ENCODE data around the gene MAPK7.

Gene MAPK7

DNA sequence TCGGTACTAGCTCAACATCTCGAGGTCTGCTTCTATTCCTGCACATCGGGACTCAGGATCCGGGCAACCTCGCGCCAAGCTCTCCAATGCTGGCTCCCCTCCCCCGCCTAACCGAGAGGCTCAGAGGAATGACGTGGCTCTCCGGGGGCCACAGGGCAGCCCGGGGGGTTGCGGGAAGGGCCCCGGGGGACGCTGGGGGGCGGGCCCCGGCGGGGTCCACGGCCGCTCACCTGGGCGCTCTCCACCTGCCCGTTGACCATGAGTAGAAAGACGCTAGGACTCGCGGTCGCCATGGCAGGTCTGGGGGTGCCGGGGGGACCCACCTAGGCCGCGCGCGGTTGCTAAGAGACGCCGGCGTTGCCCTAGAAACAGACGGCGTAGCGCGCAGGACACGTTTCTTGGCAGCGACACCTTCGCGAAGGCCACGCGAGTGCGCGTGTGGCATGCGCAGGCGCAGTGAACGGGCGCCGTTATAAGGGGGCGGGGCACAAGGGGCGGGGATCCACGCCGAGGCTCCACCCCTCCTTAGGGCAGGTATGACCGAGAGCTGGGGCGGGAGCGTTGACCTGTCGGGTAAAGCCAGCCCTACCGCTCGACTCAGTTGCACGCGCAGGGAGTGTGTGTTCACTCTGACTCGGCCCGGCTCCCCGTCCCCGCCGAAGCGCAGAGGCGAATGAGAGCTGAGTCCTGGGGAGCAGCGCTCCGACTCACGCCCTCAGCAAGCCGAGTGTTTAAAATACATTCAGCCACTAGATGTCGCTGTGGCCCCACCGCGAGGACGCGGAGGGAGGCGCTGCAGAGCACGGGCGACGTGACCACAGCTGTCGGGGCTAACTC, 15.8 kb upstream of the MAPK7 start, which contains the start of gene B9D1:
TSS of gene B9D1 (minus strand) at position 447 of the 837 bp plus-strand sequence. CDS start at position 293, 154 bp downstream.
- peaks cover 13 to 33% of the 10 kb centered on the region in 2 donors for H3K27me3 Mint-ChIP-seq
- H3K4me3 Mint-ChIP-seq, result peak within 1 kb of the TSS; percentile 70 to 78
- peak within 1 kb of the TSS; percentile 33 to 84 for H3K27ac Mint-ChIP-seq
- H3K36me3 Mint-ChIP-seq (ENCODE audit: insufficient read depth), result peaks cover 15% of the 10 kb centered on the region
- H3K4me1 Mint-ChIP-seq (ENCODE audit: low read depth in 2 of 2), result peaks cover 5 to 13% of the 10 kb centered on the region in 2 donors
- DNase-seq (peak; percentile 90 to 93 (median 93)), ATAC-seq (replicated peaks) (peak; percentile 83)
- H3K9me3 Mint-ChIP-seq, result no peaks in the 10 kb centered on the region

DNA sequence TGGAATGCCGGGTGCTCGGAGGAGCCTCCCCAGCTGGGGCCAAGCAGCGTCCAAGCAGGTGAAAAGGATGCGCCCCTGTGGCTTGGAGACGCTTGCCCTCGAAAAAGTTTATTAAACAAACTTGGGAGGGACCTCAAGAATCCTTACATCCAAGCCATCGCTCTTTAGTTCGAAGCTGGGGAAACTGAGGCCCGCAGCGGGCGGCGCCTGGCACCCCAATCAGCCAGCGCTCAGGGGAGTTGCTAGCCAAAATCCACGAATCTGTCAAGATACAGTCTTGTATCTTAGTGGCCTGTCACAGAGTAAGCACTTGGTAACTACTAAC, 15.2 kb upstream of the MAPK7 start:
- Mint-ChIP-seq H3K4me1 (ENCODE audit: low read depth in 2 of 2) (peaks cover 5 to 15% of the 10 kb centered on the region in 2 donors), H3K4me3 (peak overlapping the region; percentile 70 to 78), H3K9me3 (no peaks in the 10 kb centered on the region), H3K27me3 (peaks cover 13 to 30% of the 10 kb centered on the region in 2 donors), H3K36me3 (ENCODE audit: insufficient read depth) (peaks cover 15% of the 10 kb centered on the region), H3K27ac (peak overlapping the region in 1 of 2 donors; percentile 84)
- ATAC-seq (replicated peaks) (no peak), DNase-seq (no peak)

DNA sequence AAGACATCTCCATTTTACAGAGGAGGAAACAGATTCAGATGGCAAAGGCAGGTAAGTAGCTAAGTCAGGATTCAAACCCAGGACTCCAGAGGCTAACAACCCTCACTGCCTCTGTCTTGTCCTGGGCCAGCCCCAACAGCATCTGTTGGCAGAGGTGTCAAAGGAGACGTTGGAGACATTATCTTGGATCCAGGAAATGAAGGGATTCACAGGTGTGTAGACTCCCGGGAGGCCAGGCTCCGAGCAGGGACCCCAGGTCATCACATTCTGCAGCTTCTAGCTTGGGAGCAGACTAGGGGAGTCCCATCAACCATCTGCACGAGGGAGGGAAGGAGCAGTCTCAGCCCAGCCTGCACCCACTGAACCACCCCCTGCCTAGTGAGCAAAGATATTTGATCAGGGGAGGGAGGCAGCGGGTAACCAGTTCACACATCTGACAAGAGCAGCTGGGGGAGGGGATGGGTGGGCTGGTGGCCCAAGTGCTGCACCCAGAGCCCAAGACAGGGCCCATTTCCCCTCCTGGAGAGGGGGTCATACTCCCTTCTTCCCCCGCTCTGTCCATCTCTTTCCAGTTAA, 14.8 kb upstream of the MAPK7 start:
- Mint-ChIP-seq H3K36me3 (ENCODE audit: insufficient read depth) (peaks cover 15% of the 10 kb centered on the region), H3K27me3 (peaks cover 12 to 26% of the 10 kb centered on the region in 2 donors), H3K27ac (no peak overlapping the region), H3K4me3 (peak overlapping the region in 1 of 2 donors; percentile 70), H3K4me1 (ENCODE audit: low read depth in 2 of 2) (peaks cover 8 to 18% of the 10 kb centered on the region in 2 donors), H3K9me3 (no peaks in the 10 kb centered on the region)
- DNase-seq, result no peak
- no peak for ATAC-seq (replicated peaks)

DNA sequence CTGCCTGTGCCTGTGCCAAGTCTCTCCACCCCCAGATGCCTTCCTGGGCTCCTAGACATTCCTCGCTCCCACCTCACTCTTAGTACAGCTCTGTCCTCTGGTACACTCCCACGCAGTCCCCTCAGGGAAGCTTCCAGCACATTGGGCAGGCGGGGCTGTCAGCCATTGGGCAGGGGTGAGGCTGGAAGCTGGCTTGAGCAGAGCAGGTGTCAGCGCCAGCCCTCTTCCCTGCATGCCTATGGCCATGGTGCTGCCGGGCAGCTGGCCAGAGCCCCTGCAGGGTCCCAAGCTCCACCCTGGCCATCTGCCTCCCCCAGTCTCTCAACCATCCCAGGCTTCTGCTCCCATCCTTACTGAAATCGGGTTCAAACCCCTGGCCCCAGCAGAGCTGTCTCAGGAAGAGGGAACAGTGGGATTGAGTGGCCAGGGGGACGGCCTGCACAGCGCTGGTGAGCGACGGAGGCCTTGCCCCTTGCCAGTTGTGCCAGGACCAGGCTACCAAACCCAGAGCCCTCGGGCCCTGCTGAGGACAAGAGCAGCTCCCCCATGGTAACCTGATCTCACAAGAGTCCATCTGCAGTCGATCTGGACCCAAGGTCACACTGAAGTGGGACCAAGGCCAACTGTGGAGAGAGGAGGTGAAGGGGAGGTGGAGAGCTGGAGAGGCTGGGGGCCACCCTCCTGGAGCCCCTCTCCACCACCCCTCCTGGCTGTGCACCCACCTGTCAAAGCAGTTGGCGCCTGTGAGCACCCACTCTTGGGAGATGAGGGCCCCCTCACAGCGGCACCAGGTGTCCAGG, 13.4 kb upstream of the MAPK7 start:
- ATAC-seq (replicated peaks), result no peak
- H3K4me1 Mint-ChIP-seq (ENCODE audit: low read depth in 2 of 2), result peaks cover 22 to 27% of the 10 kb centered on the region in 2 donors

DNA sequence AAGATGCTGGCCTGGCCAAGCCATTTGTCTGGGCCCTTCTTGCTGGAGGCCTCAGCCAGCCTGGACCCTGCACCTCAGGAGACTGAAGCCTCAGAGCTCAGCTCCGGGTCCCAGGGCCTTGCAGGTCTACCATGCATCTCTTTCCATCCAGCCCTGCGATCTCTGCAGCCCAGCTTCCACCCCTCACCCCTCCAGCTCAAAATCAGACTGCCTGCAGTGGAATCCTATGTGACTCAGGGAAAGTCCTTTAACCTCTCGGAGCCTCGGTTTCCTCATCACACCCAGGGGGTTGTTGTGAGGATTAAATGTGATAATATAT, 12.8 kb upstream of the MAPK7 start:
- no peak for DNase-seq
- Mint-ChIP-seq H3K9me3 (peaks cover 0 to 2% of the 10 kb centered on the region in 2 donors), H3K36me3 (ENCODE audit: insufficient read depth) (peaks cover 16% of the 10 kb centered on the region), H3K4me3 (no peak overlapping the region), H3K27ac (no peak overlapping the region), H3K4me1 (ENCODE audit: low read depth in 2 of 2) (peaks cover 27 to 32% of the 10 kb centered on the region in 2 donors), H3K27me3 (peaks cover 0 to 7% of the 10 kb centered on the region in 2 donors)
- no peak for ATAC-seq (replicated peaks)

More for the DNA sequence above, 13.4 kb upstream of the MAPK7 start:
- Mint-ChIP-seq H3K9me3 (peaks cover 0 to under 1% of the 10 kb centered on the region in 2 donors), H3K27ac (no peak overlapping the region), H3K27me3 (peaks cover 0 to 12% of the 10 kb centered on the region in 2 donors), H3K36me3 (ENCODE audit: insufficient read depth) (peaks cover 14% of the 10 kb centered on the region), H3K4me3 (no peak overlapping the region)
- no peak for DNase-seq

DNA sequence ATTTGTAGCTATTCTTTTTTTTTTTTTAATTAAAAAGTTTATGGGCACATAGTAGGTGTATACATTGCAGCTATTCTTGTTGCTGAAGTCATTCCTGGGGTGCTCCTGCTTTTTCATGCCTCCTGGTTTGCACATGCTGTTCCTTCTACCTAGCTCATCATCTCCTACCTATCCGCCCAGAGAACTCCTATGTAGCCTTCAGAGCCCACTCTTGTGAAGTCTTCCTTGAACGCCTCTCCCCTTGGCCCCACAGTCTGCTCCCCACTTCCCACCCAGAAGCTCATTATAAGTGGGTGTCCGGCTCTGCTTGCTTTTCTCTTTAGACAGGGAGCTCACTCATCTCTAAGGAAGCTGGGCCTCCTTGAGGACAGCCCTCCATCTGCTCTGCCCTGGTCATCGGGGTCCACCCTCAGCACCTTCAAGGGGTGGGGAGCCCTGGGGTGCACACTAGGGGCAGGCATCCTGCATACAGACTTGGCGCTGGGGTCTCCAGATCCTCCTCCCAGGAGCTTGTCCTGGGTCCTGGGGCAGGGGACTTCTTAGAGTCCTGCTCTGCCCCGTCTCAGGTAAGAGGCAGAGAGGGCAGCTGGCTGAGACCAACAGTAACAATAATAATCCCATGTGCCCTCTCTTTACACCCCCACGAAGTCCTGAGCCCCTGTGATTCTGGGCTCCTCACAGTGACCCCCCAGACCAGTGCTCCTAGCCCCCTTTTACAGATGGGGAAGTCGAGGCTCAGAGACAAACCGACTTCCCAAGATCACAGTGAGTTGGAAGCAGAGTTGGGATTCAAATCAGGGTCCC, 12.3 kb upstream of the MAPK7 start:
- DNase-seq (no peak), ATAC-seq (replicated peaks) (no peak)
- Mint-ChIP-seq H3K27ac (peak overlapping the region; percentile 12 to 44), H3K4me1 (ENCODE audit: low read depth in 2 of 2) (peaks cover 33 to 37% of the 10 kb centered on the region in 2 donors), H3K4me3 (no peak overlapping the region), H3K27me3 (peaks cover 0 to under 1% of the 10 kb centered on the region in 2 donors), H3K9me3 (peaks cover 0 to 2% of the 10 kb centered on the region in 2 donors), H3K36me3 (ENCODE audit: insufficient read depth) (peaks cover 16% of the 10 kb centered on the region)

DNA sequence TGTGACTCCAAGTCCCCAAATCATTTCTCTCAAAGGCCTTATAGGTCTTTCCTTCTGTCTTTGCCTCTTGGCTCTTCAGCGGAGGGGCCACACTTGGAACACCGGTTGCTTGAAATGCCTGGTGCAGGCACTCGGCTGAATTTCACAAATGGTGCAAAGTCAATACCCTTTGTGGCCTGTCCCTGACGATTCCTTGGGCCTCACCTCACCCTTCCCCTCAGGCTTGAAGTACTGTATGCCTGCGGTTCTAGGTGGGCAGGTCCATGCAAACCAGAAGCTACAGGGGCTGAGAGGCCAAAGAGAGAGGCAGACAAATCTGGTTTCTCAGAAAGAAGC, 11.7 kb upstream of the MAPK7 start:
- H3K4me1 Mint-ChIP-seq (ENCODE audit: low read depth in 2 of 2), result peaks cover 38 to 39% of the 10 kb centered on the region in 2 donors
- H3K27ac Mint-ChIP-seq, result peak overlapping the region; percentile 12 to 44
- peaks cover 16% of the 10 kb centered on the region for H3K36me3 Mint-ChIP-seq (ENCODE audit: insufficient read depth)
- no peak for ATAC-seq (replicated peaks)
- H3K4me3 Mint-ChIP-seq, result no peak overlapping the region
- no peak for DNase-seq
- no peaks in the 10 kb centered on the region for H3K27me3 Mint-ChIP-seq
- H3K9me3 Mint-ChIP-seq, result peaks cover 0 to 2% of the 10 kb centered on the region in 2 donors

DNA sequence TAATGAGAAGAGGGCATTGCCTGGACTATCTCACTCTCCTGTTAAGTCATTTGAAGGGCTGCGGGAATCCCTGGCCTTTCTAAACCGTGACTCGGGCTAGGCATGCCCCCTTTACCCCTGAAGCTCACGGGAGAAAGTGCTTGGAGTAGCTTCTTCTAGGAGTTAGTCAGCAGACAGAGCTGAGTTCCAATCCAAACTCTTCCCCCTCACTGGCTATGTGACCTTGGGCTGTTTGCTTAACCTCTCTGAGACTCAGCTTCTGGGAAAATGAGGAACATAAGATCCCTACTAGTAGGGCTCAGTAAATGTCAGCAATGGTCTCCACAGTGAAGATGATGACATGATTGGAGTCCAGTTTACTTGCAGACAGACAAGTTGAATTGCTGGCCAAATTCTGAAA, 10.1 kb upstream of the MAPK7 start:
- DNase-seq (no peak), ATAC-seq (replicated peaks) (no peak)
- H3K27me3 Mint-ChIP-seq, result no peaks in the 10 kb centered on the region
- peaks cover 5% of the 10 kb centered on the region for H3K36me3 Mint-ChIP-seq (ENCODE audit: insufficient read depth)
- peak overlapping the region; percentile 71 to 95 for H3K27ac Mint-ChIP-seq
- H3K4me3 Mint-ChIP-seq, result no peak overlapping the region
- H3K4me1 Mint-ChIP-seq (ENCODE audit: low read depth in 2 of 2), result peaks cover 41 to 43% of the 10 kb centered on the region in 2 donors
- H3K9me3 Mint-ChIP-seq, result peaks cover 0 to 2% of the 10 kb centered on the region in 2 donors

DNA sequence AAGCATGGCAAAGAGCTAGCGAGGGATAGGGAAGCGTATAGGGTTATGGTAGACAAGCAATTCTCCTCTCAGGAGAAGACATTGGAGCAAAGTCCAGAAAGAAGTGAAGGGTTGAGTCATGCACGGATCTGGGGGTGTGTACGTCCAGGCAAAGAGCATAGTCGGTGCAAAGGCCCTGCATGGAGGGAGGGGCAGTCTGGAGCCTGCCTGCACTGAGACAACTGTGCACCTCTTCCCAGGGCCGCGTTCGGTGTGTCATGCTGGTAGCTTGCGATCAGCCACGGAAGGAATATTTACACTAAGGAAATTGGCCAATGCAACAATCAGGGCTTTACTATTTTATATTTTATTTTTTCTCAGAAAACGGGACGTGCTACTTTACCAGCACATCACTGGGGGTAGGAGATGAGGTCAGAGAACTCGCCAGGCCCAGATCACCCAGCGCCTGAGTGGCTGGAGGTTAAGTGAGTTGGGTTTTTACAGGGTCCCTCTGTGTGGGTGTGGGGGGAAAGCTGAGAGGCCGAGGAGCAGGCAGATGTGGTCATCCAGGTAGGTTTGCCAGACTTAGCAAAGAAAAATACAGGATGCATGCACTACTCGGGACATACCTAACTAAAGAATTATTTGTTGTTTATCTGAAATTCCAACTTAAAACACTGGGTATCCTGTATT, 9.1 kb upstream of the MAPK7 start:
- peaks cover 0 to 2% of the 10 kb centered on the region in 2 donors for H3K9me3 Mint-ChIP-seq
- H3K27me3 Mint-ChIP-seq, result no peaks in the 10 kb centered on the region
- H3K4me3 Mint-ChIP-seq, result peak overlapping the region; percentile 83 to 87
- H3K4me1 Mint-ChIP-seq (ENCODE audit: low read depth in 2 of 2), result peaks cover 43% of the 10 kb centered on the region in 2 donors
- peak overlapping the region; percentile 83 to 95 for H3K27ac Mint-ChIP-seq
- peaks cover 5% of the 10 kb centered on the region for H3K36me3 Mint-ChIP-seq (ENCODE audit: insufficient read depth)
- DNase-seq (no peak), ATAC-seq (replicated peaks) (no peak)

DNA sequence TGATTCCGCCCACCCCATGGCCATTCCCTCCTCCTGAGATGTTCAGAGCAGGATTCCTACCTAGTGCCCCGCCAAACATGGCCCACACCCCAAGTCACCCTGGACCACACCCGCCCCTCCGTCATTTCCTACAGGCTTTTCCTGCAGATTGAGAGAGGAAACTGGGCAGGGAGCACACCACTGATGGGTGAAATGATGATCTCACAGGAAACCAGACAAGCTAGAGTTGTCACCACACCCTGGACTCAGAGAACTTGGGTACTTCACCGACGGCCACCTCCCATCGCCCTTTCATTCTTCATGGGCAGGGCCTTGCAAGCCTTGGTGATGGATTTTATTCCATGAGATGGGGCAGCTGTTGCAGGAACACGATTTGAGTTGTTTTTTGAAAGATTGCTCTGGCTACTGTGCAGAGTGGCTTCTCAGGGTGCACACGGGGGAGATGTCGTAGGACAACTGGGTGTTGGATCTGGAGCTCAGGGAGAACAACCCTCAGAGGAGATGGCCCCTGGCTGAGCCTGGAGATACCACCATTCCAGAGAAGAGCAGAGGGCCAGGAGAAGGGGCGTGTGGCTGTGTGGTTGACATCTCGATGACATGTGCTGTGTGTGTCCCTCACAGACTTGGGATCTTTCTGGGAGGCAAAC, 8.3 kb upstream of the MAPK7 start:
- peaks cover 5% of the 10 kb centered on the region for H3K36me3 Mint-ChIP-seq (ENCODE audit: insufficient read depth)

DNA sequence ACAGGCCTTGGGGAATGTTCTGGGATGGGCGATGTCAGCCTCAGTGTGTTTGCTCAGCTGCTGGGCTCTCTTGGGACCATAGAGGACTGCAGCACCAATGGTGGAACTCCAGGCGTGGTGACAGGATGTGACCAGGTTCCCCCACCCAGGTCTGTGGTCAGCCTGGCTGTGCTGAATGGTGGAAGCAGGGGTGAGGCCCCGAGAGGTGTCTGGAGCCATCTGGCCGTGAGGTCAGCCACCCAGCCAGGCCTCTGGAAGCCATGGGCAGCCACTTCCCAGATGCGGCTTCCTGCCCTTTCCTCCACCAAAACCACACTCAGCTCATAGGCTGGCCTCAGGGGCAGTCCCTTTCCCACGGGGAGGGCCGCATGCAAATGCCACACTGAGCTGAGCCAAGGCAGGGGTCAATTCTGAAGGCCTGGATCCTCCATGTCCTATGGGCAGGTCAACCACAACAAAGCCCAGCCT, 7.8 kb upstream of the MAPK7 start:
- H3K9me3 Mint-ChIP-seq, result peaks cover 0 to 2% of the 10 kb centered on the region in 2 donors
- DNase-seq (no peak), ATAC-seq (replicated peaks) (peak; percentile 43)
- no peaks in the 10 kb centered on the region for H3K27me3 Mint-ChIP-seq
- peak overlapping the region; percentile 83 to 87 for H3K4me3 Mint-ChIP-seq
- H3K36me3 Mint-ChIP-seq (ENCODE audit: insufficient read depth), result peaks cover 5% of the 10 kb centered on the region
- peaks cover 43 to 45% of the 10 kb centered on the region in 2 donors for H3K4me1 Mint-ChIP-seq (ENCODE audit: low read depth in 2 of 2)
- peak overlapping the region; percentile 83 to 95 for H3K27ac Mint-ChIP-seq

More for the DNA sequence above, 8.3 kb upstream of the MAPK7 start:
- H3K4me3 Mint-ChIP-seq, result peak overlapping the region; percentile 83 to 87
- H3K27ac Mint-ChIP-seq, result peak overlapping the region; percentile 83 to 95
- DNase-seq (peak in 2 of 3 experiments; percentile 19 to 28), ATAC-seq (replicated peaks) (peak; percentile 86)
- H3K27me3 Mint-ChIP-seq, result no peaks in the 10 kb centered on the region
- peaks cover 0 to 2% of the 10 kb centered on the region in 2 donors for H3K9me3 Mint-ChIP-seq
- peaks cover 43% of the 10 kb centered on the region in 2 donors for H3K4me1 Mint-ChIP-seq (ENCODE audit: low read depth in 2 of 2)
